Gastrocnemius medialis (tissue), 4 donors: ENCODE data around the gene ISOC2. TPM values are rescaled to one million over a fixed set of nuclear protein-coding genes. Genes with fewer than 3 reads are reported as not detected.

Source experiments
- ATAC-seq, 2 donors: fragments of 150-250 bp; one replicate each; pipeline ENCODE4 v1.9.1; 2016
- DNase-seq, 2 donors: peaks; one replicate each; pipeline ENCODE4 v3.0.0-alpha.2; 2019
- H3K27ac ChIP-seq, 4 donors: fragments of 200-600 bp; sonication (generic); 1 replicate in 1 of 4; 2 replicates in 3 of 4; pipeline ENCODE4 v1.5.1; 2016 to 2018; ENCODE audit warnings: mild to moderate bottlenecking in 2 of 4, moderate library complexity in 1 of 4
- H3K27me3 ChIP-seq, 3 donors: fragments of 200-600 bp; sonication (generic) in 2 of 3; 1 replicate in 1 of 3; 2 replicates in 2 of 3; pipeline versions ENCODE4 v1.5.1 to v1.6.0; 2016 to 2019; ENCODE audit warnings: mild to moderate bottlenecking in 1 of 3, moderate library complexity in 1 of 3
- H3K36me3 ChIP-seq, 2 donors: fragments of 200-600 bp; sonication (generic) in 1 of 2; one replicate each; pipeline ENCODE4 v1.5.1; 2017 to 2018
- H3K4me1 ChIP-seq, 2 donors: fragments of 200-600 bp; sonication (generic) in 1 of 2; one replicate each; pipeline ENCODE4 v1.5.1; 2016 to 2017; ENCODE audit warnings: mild to moderate bottlenecking in 2 of 2
- H3K4me3 ChIP-seq, 4 donors: fragments of 200-600 bp; sonication (generic) in 3 of 4; 1 replicate in 1 of 4; 2 replicates in 3 of 4; pipeline ENCODE4 v1.5.1; 2016 to 2019; ENCODE audit warnings: mild to moderate bottlenecking in 2 of 4
- H3K9me3 ChIP-seq, 3 donors: fragments of 200-600 bp; sonication (generic) in 2 of 3; 1 replicate in 1 of 3; 2 replicates in 2 of 3; pipeline ENCODE4 v1.5.1; 2016 to 2019
- CTCF ChIP-seq, 5 experiments: fragments of 450-650 bp in 3 of 5; fragments of 200-600 bp in 2 of 5; sonication (generic) in 2 of 5; IDR thresholded peaks in 4 of 5; conservative IDR thresholded peaks in 1 of 5; 1 replicate in 4 of 5; 2 replicates in 1 of 5; pipeline ENCODE4 v1.5.1; 2016 to 2019; ENCODE audit warnings: antibody characterized with exemption in 5 of 5, mild to moderate bottlenecking in 3 of 5, moderate library complexity in 3 of 5
- POLR2A ChIP-seq, 2 donors: fragments of 450-650 bp; IDR thresholded peaks; one replicate each; pipeline ENCODE4 v1.6.1; 2017; ENCODE audit warnings: antibody characterized with exemption in 2 of 2, mild to moderate bottlenecking in 2 of 2, moderate library complexity in 2 of 2
- in situ Hi-C, 4 donors: fragments of 200-750 bp; cut with MboI; loops; one replicate each; pipeline versions ENCODE4 v1.15.0 to v1.8.0; 2017; ENCODE audit warnings: low sequenced_read_pairs in 4 of 4
- intact Hi-C: fragments of 100-400 bp; cut with DNase I; formaldehyde crosslinking; loops from one replicate; pipeline ENCODE4 v1.15.1; 2023; ENCODE audit warnings: low total_unique reads
- total RNA-seq, 4 donors: library from RNA; depleted of rRNA; stranded (reverse); fragments of >200 nt; gene quantifications; one replicate each; pipeline versions ENCODE4 v1.1.0 to v1.2.3, GENCODE V29; 2016

Gene ISOC2
- total RNA-seq, 4 donors from 2014 or later, result 59.7 to 101 (median 88.7) TPM

GRCh38 chr19:55485439-55486011 lies 24.1 kb upstream of the ISOC2 start:
- H3K9me3 ChIP-seq, result no peaks in the 10 kb centered on the region
- in situ Hi-C loops (no loop called here), intact Hi-C loops (no loop called here)
- peaks cover 0 to 7% of the 10 kb centered on the region in 2 donors for H3K36me3 ChIP-seq
- TF ChIP-seq CTCF (IDR thresholded peaks at IDR 0.05 in 4 of 5, conservative IDR thresholded peaks at IDR 0.05 in 1 of 5) (no peak), POLR2A (IDR thresholded peaks at IDR 0.05) (no peak)
- ATAC-seq (no peak), DNase-seq (no peak)
- H3K4me1 ChIP-seq, result peaks cover 11 to 28% of the 10 kb centered on the region in 2 donors
- peak overlapping the region; percentile 73 to 80 (median 76) for H3K27ac ChIP-seq
- H3K27me3 ChIP-seq, result peaks cover 6 to 16% (median 11%) of the 10 kb centered on the region in 3 donors
- H3K4me3 ChIP-seq, result peak overlapping the region; percentile 59 to 71 (median 62)

GRCh38 chr19:55484593-55485438 lies 23.4 kb upstream of the ISOC2 start, which contains the start of gene NAT14:
Gene NAT14, plus strand, starts transcription at chr19:55485188. Its CDS starts 521 bp downstream, at chr19:55485709.
- intact Hi-C loops, result no loop called here
- H3K27ac ChIP-seq, result peak within 1 kb of the TSS; percentile 73 to 80 (median 76)
- DNase-seq, result no peak
- no peaks in the 10 kb centered on the region for H3K9me3 ChIP-seq
- H3K4me1 ChIP-seq, result peaks cover 11 to 28% of the 10 kb centered on the region in 2 donors
- in situ Hi-C loops, result no loop called here
- no peak for ATAC-seq
- TF ChIP-seq CTCF (IDR thresholded peaks at IDR 0.05 in 4 of 5, conservative IDR thresholded peaks at IDR 0.05 in 1 of 5), result no peak
- no peak for TF ChIP-seq POLR2A (IDR thresholded peaks at IDR 0.05)
- H3K4me3 ChIP-seq, result peak within 1 kb of the TSS; percentile 59 to 71 (median 62)
- H3K27me3 ChIP-seq, result peaks cover 6 to 16% (median 11%) of the 10 kb centered on the region in 3 donors
- peaks cover 0 to 7% of the 10 kb centered on the region in 2 donors for H3K36me3 ChIP-seq

- Histone ChIP-seq H3K36me3 (peaks cover 0 to 7% of the 10 kb centered on the region in 2 donors), H3K27me3 (peaks cover 6 to 11% (median 11%) of the 10 kb centered on the region in 3 donors), H3K27ac (no peak overlapping the region), H3K4me1 (peaks cover 11 to 28% of the 10 kb centered on the region in 2 donors), H3K4me3 (peak overlapping the region; percentile 59 to 71 (median 62)), H3K9me3 (no peaks in the 10 kb centered on the region)
- intact Hi-C loops (no loop called here), in situ Hi-C loops (no loop called here)
- ATAC-seq, result no peak
- DNase-seq, result no peak
- TF ChIP-seq POLR2A (IDR thresholded peaks at IDR 0.05), result no peak
- no peak for TF ChIP-seq CTCF (IDR thresholded peaks at IDR 0.05 in 4 of 5, conservative IDR thresholded peaks at IDR 0.05 in 1 of 5)
Observed at GRCh38 chr19:55483706-55484592, 22.5 kb upstream of the ISOC2 start.

DNA sequence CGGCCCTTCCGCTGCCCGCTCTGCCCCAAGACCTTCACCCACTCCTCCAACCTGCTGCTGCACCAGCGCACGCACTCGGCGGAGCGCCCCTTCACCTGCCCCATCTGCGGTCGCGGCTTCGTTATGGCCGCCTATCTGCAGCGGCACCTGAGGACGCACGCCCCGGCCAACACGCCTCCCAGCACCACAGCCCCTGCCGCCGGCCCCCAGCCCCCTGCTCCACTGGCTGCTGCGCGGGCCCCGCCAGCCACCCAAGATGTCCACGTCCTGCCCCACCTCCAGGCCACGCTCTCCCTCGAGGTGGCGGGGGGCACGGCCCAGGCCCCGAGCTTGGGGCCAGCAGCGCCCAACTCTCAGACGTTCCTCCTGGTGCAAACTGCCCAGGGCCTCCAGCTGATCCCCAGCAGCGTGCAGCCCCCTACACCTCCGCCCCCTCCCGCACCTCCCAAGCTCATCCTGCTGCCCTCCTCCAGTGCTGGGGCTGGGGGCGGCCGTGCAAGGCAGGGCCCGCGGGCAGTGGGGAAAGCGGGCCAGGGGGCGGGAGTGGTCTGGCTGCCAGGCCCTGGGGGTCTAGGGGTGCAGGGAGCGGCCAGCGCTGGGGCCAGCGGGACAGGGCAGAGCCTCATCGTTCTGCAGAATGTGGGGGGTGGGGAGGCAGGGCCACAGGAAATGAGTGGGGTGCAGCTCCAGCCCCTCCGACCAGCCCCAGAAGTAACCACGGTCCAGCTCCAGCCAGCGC lies 21.7 kb upstream of the ISOC2 start:
- no peak for DNase-seq
- H3K36me3 ChIP-seq, result peaks cover 0 to 7% of the 10 kb centered on the region in 2 donors
- H3K4me1 ChIP-seq, result peaks cover 13 to 31% of the 10 kb centered on the region in 2 donors

More for the DNA sequence above, 21.7 kb upstream of the ISOC2 start:
- Histone ChIP-seq H3K27me3 (peaks cover 6 to 11% (median 11%) of the 10 kb centered on the region in 3 donors), H3K9me3 (no peaks in the 10 kb centered on the region), H3K27ac (no peak overlapping the region), H3K4me3 (no peak overlapping the region)
- intact Hi-C loops, result no loop called here
- in situ Hi-C loops, result no loop called here
- TF ChIP-seq POLR2A (IDR thresholded peaks at IDR 0.05) (no peak), CTCF (IDR thresholded peaks at IDR 0.05 in 4 of 5, conservative IDR thresholded peaks at IDR 0.05 in 1 of 5) (no peak)
- ATAC-seq, result no peak
